NB4 (cell line): Measurements from ENCODE around the gene ABCC10.

Experiments used
- CTCF ChIP-seq: IDR thresholded peaks from one replicate; pipeline ENCODE4 v1.5.1; 2012; ENCODE audit warnings: low read depth, low read length
- MAX ChIP-seq: IDR thresholded peaks from 2 replicates; pipeline ENCODE4 v1.6.1; 2011; ENCODE audit warnings: low read depth, low read length
- MYC ChIP-seq: IDR thresholded peaks from 2 replicates; pipeline ENCODE4 v1.6.1; 2011; ENCODE audit warnings: low read depth, low read length
- POLR2A ChIP-seq: IDR thresholded peaks from 2 replicates; pipeline ENCODE4 v1.6.1; 2011; ENCODE audit warnings: mild to moderate bottlenecking; ENCODE audit not compliant: insufficient read length; ENCODE audit errors: extremely low read depth

GRCh38 chr6:43435682-43436437 is 8.5 kb downstream of the ABCC10 start:
- no peak for TF ChIP-seq CTCF
- TF ChIP-seq POLR2A: no peak
- no peak for TF ChIP-seq MAX
- TF ChIP-seq MYC: no peak
